Liver (tissue), 9 donors: ENCODE measurements around the gene SLCO6A1. TPM values are rescaled to one million over a fixed set of nuclear protein-coding genes. Genes with fewer than 3 reads are reported as not detected.

Experiments
- DNase-seq: peaks from one replicate; pipeline ENCODE4 v3.0.0-alpha.2; 2017; ENCODE audit warnings: low spot score
- H3K27ac ChIP-seq, 2 donors: one replicate each; pipeline ENCODE4 v1.7.0; 2013; ENCODE audit warnings: inconsistent platforms in 2 of 2, low read length in 2 of 2, control low read depth in 1 of 2, low read depth in 1 of 2, mild to moderate bottlenecking in 1 of 2
- H3K27me3 ChIP-seq, 4 donors: one replicate each; pipeline versions ENCODE4 v1.6.1 to v1.7.0; 2013; ENCODE audit warnings: low read length in 3 of 4, inconsistent platforms in 1 of 4, mild to moderate bottlenecking in 1 of 4, moderate library complexity in 1 of 4; ENCODE audit not compliant: control insufficient read depth in 4 of 4, insufficient read depth in 4 of 4
- H3K36me3 ChIP-seq, 4 donors: one replicate each; pipeline versions ENCODE4 v1.6.1 to v1.7.0; 2013; ENCODE audit warnings: low read length in 3 of 4, mild to moderate bottlenecking in 3 of 4, low read depth in 1 of 4, moderate library complexity in 1 of 4; ENCODE audit not compliant: control insufficient read depth in 4 of 4, insufficient read depth in 3 of 4
- H3K4me1 ChIP-seq, 4 donors: one replicate each; pipeline versions ENCODE4 v1.6.1 to v1.7.0; 2013; ENCODE audit warnings: low read length in 3 of 4, mild to moderate bottlenecking in 3 of 4, moderate library complexity in 1 of 4; ENCODE audit not compliant: control insufficient read depth in 4 of 4, insufficient read depth in 4 of 4
- H3K4me3 ChIP-seq, 3 donors: one replicate each; pipeline versions ENCODE4 v1.6.1 to v1.7.0; 2013; ENCODE audit warnings: low read length in 3 of 3, control low read depth in 1 of 3, low read depth in 1 of 3, mild to moderate bottlenecking in 1 of 3
- H3K9ac ChIP-seq, 2 donors: one replicate each; pipeline ENCODE4 v1.7.0; 2013; ENCODE audit warnings: low read length in 2 of 2, mild to moderate bottlenecking in 2 of 2, moderate library complexity in 2 of 2, control low read depth in 1 of 2, low read depth in 1 of 2
- H3K9me3 ChIP-seq, 4 donors: one replicate each; pipeline versions ENCODE4 v1.6.1 to v1.7.0; 2013; ENCODE audit warnings: low read length in 3 of 4; ENCODE audit not compliant: control insufficient read depth in 4 of 4
- CTCF ChIP-seq: fragments of 150-350 bp; IDR thresholded peaks from 2 replicates; pipeline ENCODE4 v1.5.1; 2017; ENCODE audit warnings: improper control_type of control experiment, low read depth, low read length; ENCODE audit not compliant: missing input control
- EGR1 ChIP-seq, 2 donors: IDR thresholded peaks; 2 replicates each; pipeline ENCODE4 v1.6.1; 2016 to 2018; ENCODE audit warnings: antibody characterized with exemption in 2 of 2, low read depth in 2 of 2
- FOXA1 ChIP-seq: IDR thresholded peaks from 2 replicates; pipeline ENCODE4 v1.6.1; 2016; ENCODE audit warnings: antibody characterized with exemption
- FOXA2 ChIP-seq: IDR thresholded peaks from 2 replicates; pipeline ENCODE4 v1.6.1; 2016; ENCODE audit warnings: antibody characterized with exemption
- GABPA ChIP-seq, 2 donors: IDR thresholded peaks in 1 of 2; conservative IDR thresholded peaks in 1 of 2; 2 replicates each; pipeline ENCODE4 v1.6.1; 2016; ENCODE audit warnings: antibody characterized with exemption in 2 of 2, mild to moderate bottlenecking in 1 of 2, moderate library complexity in 1 of 2
- HNF4A ChIP-seq, 2 donors: conservative IDR thresholded peaks; 2 replicates each; pipeline ENCODE4 v1.6.1; 2016; ENCODE audit warnings: antibody characterized with exemption in 2 of 2, mild to moderate bottlenecking in 2 of 2
- HNF4G ChIP-seq: IDR thresholded peaks from 2 replicates; pipeline ENCODE4 v1.6.1; 2016; ENCODE audit warnings: antibody characterized with exemption
- RAD21 ChIP-seq, 2 donors: IDR thresholded peaks; 2 replicates each; pipeline ENCODE4 v1.6.1; 2016; ENCODE audit warnings: antibody characterized with exemption in 2 of 2, mild to moderate bottlenecking in 2 of 2
- RXRA ChIP-seq, 2 donors: IDR thresholded peaks; 2 replicates each; pipeline ENCODE4 v1.6.1; 2017 to 2018; ENCODE audit warnings: antibody characterized with exemption in 2 of 2, mild to moderate bottlenecking in 1 of 2
- TAF1 ChIP-seq: conservative IDR thresholded peaks from 2 replicates; pipeline ENCODE4 v1.6.1; 2016; ENCODE audit warnings: antibody characterized with exemption, mild to moderate bottlenecking
- YY1 ChIP-seq: IDR thresholded peaks from 2 replicates; pipeline ENCODE4 v1.6.1; 2016; ENCODE audit warnings: antibody characterized with exemption, mild to moderate bottlenecking
- WGBS: extraction: QIAGEN DNeasy Blood & Tissue Kit; methylation state at CpG from one replicate; pipeline ENCODE4 v1.1.7; 2013; 5-methylcytosine and 5-hydroxymethylcytosine counted together
- polyA plus RNA-seq, 2 donors: library from polyadenylated mRNA; stranded (reverse) in 1 of 2; unstranded in 1 of 2; fragments of 200-250 nt in 1 of 2; fragments of >200 nt in 1 of 2; fragmentation: Nextera tagmentation in 1 of 2; extraction: Ambion mirVana in 1 of 2; gene quantifications; one replicate each; pipeline versions ENCODE4 v1.2.1 to v1.2.3, GENCODE V29; 2013 to 2015
- total RNA-seq, 2 donors: library from RNA; depleted of rRNA; stranded (reverse); fragments of >200 nt; gene quantifications; one replicate each; pipeline ENCODE4 v1.2.3, GENCODE V29; 2014
- TF ChIP-seq, protein P1 (sequence below): IDR thresholded peaks from 2 replicates; pipeline ENCODE4 v1.6.1; 2016; ENCODE audit warnings: antibody characterized with exemption
- TF ChIP-seq, protein P2 (sequence below): IDR thresholded peaks from 2 replicates; pipeline ENCODE4 v1.6.1; 2016; ENCODE audit warnings: antibody characterized with exemption, mild to moderate bottlenecking
- TF ChIP-seq, protein P3 (sequence below): IDR thresholded peaks from 2 replicates; pipeline ENCODE4 v1.6.1; 2016; ENCODE audit warnings: antibody characterized with exemption
- donor health status: healthy.
- donor health status: healthy.
- donor health status: healthy.
- donor health status: healthy.
- donor health status: healthy.

SLCO6A1 gene
- total and polyA plus RNA-seq, 4 donors, result not detected

- DNase-seq, result no peak
- WGBS, result 84% methylated on average over 5 of the region's 5 CpGs
- no peaks in the 10 kb centered on the region for H3K27me3 ChIP-seq
- H3K9ac ChIP-seq, result no peak overlapping the region
- H3K27ac ChIP-seq, result no peak overlapping the region
- no peaks in the 10 kb centered on the region for H3K4me1 ChIP-seq
- no peaks in the 10 kb centered on the region for H3K9me3 ChIP-seq
- TF ChIP-seq YY1 (no peak), EGR1 (IDR thresholded peaks at IDR 0.05; ENCODE audit: low read depth in 2 of 2) (no peak), HNF4G (no peak), HNF4A (conservative IDR thresholded peaks at IDR 0.05) (no peak), RAD21 (IDR thresholded peaks at IDR 0.05) (no peak), GABPA (IDR thresholded peaks at IDR 0.05 in 1 of 2, conservative IDR thresholded peaks at IDR 0.05 in 1 of 2) (no peak), CTCF (no peak), FOXA2 (no peak), RXRA (IDR thresholded peaks at IDR 0.05) (no peak), TAF1 (no peak)
- TF ChIP-seq, protein P1, sequence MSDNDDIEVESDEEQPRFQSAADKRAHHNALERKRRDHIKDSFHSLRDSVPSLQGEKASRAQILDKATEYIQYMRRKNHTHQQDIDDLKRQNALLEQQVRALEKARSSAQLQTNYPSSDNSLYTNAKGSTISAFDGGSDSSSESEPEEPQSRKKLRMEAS, result no peak
- TF ChIP-seq, protein P2, sequence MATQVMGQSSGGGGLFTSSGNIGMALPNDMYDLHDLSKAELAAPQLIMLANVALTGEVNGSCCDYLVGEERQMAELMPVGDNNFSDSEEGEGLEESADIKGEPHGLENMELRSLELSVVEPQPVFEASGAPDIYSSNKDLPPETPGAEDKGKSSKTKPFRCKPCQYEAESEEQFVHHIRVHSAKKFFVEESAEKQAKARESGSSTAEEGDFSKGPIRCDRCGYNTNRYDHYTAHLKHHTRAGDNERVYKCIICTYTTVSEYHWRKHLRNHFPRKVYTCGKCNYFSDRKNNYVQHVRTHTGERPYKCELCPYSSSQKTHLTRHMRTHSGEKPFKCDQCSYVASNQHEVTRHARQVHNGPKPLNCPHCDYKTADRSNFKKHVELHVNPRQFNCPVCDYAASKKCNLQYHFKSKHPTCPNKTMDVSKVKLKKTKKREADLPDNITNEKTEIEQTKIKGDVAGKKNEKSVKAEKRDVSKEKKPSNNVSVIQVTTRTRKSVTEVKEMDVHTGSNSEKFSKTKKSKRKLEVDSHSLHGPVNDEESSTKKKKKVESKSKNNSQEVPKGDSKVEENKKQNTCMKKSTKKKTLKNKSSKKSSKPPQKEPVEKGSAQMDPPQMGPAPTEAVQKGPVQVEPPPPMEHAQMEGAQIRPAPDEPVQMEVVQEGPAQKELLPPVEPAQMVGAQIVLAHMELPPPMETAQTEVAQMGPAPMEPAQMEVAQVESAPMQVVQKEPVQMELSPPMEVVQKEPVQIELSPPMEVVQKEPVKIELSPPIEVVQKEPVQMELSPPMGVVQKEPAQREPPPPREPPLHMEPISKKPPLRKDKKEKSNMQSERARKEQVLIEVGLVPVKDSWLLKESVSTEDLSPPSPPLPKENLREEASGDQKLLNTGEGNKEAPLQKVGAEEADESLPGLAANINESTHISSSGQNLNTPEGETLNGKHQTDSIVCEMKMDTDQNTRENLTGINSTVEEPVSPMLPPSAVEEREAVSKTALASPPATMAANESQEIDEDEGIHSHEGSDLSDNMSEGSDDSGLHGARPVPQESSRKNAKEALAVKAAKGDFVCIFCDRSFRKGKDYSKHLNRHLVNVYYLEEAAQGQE, result no peak
- TF ChIP-seq, protein P3, sequence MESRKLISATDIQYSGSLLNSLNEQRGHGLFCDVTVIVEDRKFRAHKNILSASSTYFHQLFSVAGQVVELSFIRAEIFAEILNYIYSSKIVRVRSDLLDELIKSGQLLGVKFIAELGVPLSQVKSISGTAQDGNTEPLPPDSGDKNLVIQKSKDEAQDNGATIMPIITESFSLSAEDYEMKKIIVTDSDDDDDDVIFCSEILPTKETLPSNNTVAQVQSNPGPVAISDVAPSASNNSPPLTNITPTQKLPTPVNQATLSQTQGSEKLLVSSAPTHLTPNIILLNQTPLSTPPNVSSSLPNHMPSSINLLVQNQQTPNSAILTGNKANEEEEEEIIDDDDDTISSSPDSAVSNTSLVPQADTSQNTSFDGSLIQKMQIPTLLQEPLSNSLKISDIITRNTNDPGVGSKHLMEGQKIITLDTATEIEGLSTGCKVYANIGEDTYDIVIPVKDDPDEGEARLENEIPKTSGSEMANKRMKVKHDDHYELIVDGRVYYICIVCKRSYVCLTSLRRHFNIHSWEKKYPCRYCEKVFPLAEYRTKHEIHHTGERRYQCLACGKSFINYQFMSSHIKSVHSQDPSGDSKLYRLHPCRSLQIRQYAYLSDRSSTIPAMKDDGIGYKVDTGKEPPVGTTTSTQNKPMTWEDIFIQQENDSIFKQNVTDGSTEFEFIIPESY, result no peak
- no peak overlapping the region for H3K4me3 ChIP-seq
- no peaks in the 10 kb centered on the region for H3K36me3 ChIP-seq
Measured at GRCh38 chr5:102539996-102540728, 41.4 kb upstream of the SLCO6A1 start.

- WGBS, result 79% methylated on average over 1 of the region's 1 CpG
- Histone ChIP-seq H3K27me3 (no peaks in the 10 kb centered on the region), H3K27ac (no peak overlapping the region), H3K9ac (no peak overlapping the region), H3K4me3 (no peak overlapping the region), H3K9me3 (no peaks in the 10 kb centered on the region), H3K4me1 (no peaks in the 10 kb centered on the region), H3K36me3 (no peaks in the 10 kb centered on the region)
- no peak for TF ChIP-seq FOXA1
- no peak for DNase-seq
Measured at GRCh38 chr5:102539562-102539961, 40.8 kb upstream of the SLCO6A1 start.
